Measurements from ENCODE around the gene TBKBP1.

TBKBP1 gene

GRCh38 chr17:47717979-47718621, 24.1 kb downstream of the TBKBP1 start:
- Histone ChIP-seq H3K27ac (no peak overlapping the region), H3K36me3 (no peaks in the 10 kb centered on the region), H3K27me3 (peaks cover 0 to 95% of the 10 kb centered on the region in 2 donors), H3K4me1 (peaks cover 0 to 13% (median 7%) of the 10 kb centered on the region in 4 donors), H3K9me3 (no peaks in the 10 kb centered on the region), H3K4me3 (no peak overlapping the region)
- intact Hi-C loops (cut with DNase I; ENCODE audit: low total_unique reads): no loop called here
- no peak for DNase-seq
- TF ChIP-seq CTCF (IDR thresholded peaks at IDR 0.05): no peak

GRCh38 chr17:47718634-47719405, 24.9 kb downstream of the TBKBP1 start:
- TF ChIP-seq CTCF (IDR thresholded peaks at IDR 0.05): no peak
- H3K4me3 ChIP-seq: no peak overlapping the region
- DNase-seq: no peak
- H3K4me1 ChIP-seq: peaks cover 0 to 13% (median 7%) of the 10 kb centered on the region in 4 donors
- intact Hi-C loops (cut with DNase I; ENCODE audit: low total_unique reads): no loop called here
- H3K27me3 ChIP-seq: peaks cover 0 to 92% of the 10 kb centered on the region in 2 donors
- H3K36me3 ChIP-seq: no peaks in the 10 kb centered on the region
- no peak overlapping the region for H3K27ac ChIP-seq
- no peaks in the 10 kb centered on the region for H3K9me3 ChIP-seq

GRCh38 chr17:47719411-47720152, 25.6 kb downstream of the TBKBP1 start:
- Histone ChIP-seq H3K9me3 (no peaks in the 10 kb centered on the region), H3K27me3 (peaks cover 0 to 91% of the 10 kb centered on the region in 2 donors), H3K4me3 (no peak overlapping the region), H3K36me3 (no peaks in the 10 kb centered on the region), H3K27ac (no peak overlapping the region), H3K4me1 (peaks cover 0 to 13% (median 7%) of the 10 kb centered on the region in 4 donors)
- no peak for TF ChIP-seq CTCF (IDR thresholded peaks at IDR 0.05)
- intact Hi-C loops (cut with DNase I; ENCODE audit: low total_unique reads): no loop called here
- DNase-seq: no peak

- H3K4me3 ChIP-seq: no peak overlapping the region
- no peak overlapping the region for H3K27ac ChIP-seq
- intact Hi-C loops (cut with DNase I; ENCODE audit: low total_unique reads): no loop called here
- no peaks in the 10 kb centered on the region for H3K36me3 ChIP-seq
- DNase-seq: no peak
- no peaks in the 10 kb centered on the region for H3K9me3 ChIP-seq
- H3K27me3 ChIP-seq: peaks cover 0 to 91% of the 10 kb centered on the region in 2 donors
- TF ChIP-seq CTCF (IDR thresholded peaks at IDR 0.05): no peak
- H3K4me1 ChIP-seq: peaks cover 0 to 13% (median 7%) of the 10 kb centered on the region in 4 donors
Observed at GRCh38 chr17:47720196-47720595, 26.2 kb downstream of the TBKBP1 start.

GRCh38 chr17:47720754-47721533, 27.0 kb downstream of the TBKBP1 start:
- no peaks in the 10 kb centered on the region for H3K9me3 ChIP-seq
- H3K4me3 ChIP-seq: no peak overlapping the region
- no peaks in the 10 kb centered on the region for H3K36me3 ChIP-seq
- TF ChIP-seq CTCF (IDR thresholded peaks at IDR 0.05): no peak
- peaks cover 0 to 91% of the 10 kb centered on the region in 2 donors for H3K27me3 ChIP-seq
- H3K4me1 ChIP-seq: peaks cover 0 to 13% (median 7%) of the 10 kb centered on the region in 4 donors
- DNase-seq: no peak
- no peak overlapping the region for H3K27ac ChIP-seq
- intact Hi-C loops (cut with DNase I; ENCODE audit: low total_unique reads): no loop called here

All from tibial artery (tissue), 4 donors.